Measurements from ENCODE around the gene SEC61A1.

DNA sequence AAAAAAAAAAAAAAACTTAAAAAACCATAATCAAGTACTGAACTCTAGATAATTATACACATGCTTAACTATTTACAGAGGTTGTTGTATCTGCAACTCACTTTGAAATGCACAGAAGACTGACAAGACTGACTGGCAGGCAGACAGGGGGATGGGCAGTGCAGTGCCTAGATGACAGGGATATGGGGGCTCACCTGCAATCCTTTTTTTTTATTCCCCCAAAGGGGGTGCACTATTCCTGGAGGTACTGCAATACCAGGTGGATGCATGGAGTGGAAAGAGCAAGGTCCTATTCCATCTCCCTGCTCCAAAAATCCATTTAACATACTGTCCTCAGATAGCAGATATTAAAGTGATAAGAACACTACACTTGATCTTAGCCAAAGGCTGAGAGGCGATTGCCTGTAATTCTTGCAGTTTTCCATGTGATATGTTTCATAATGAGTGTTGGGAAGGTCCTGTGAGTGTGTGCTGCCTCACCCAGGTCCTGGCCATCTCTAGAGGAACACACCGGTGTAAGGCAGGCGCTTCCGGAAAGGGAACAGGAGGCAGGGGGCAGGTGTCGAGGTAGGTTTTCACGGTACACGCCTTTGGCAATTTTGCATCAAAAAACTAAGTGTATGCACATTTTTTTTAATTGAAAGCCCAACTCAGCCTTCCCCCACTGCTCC lies 22.7 kb downstream of the SEC61A1 start:
- TF ChIP-seq, protein P1, sequence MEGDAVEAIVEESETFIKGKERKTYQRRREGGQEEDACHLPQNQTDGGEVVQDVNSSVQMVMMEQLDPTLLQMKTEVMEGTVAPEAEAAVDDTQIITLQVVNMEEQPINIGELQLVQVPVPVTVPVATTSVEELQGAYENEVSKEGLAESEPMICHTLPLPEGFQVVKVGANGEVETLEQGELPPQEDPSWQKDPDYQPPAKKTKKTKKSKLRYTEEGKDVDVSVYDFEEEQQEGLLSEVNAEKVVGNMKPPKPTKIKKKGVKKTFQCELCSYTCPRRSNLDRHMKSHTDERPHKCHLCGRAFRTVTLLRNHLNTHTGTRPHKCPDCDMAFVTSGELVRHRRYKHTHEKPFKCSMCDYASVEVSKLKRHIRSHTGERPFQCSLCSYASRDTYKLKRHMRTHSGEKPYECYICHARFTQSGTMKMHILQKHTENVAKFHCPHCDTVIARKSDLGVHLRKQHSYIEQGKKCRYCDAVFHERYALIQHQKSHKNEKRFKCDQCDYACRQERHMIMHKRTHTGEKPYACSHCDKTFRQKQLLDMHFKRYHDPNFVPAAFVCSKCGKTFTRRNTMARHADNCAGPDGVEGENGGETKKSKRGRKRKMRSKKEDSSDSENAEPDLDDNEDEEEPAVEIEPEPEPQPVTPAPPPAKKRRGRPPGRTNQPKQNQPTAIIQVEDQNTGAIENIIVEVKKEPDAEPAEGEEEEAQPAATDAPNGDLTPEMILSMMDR (IDR thresholded peaks at IDR 0.05) = no peak
- no peak for TF ChIP-seq POLR2A (IDR thresholded peaks at IDR 0.05)
